Motor neuron (in vitro differentiated cells): ENCODE measurements around the gene TRIM29. TPM values are rescaled to one million over a fixed set of nuclear protein-coding genes. Genes with fewer than 3 reads are reported as not detected.

Experiments used
- ATAC-seq, 8 experiments: fragments of 200-7000 bp; cut with Tn5 transposase; replicated peaks in 6 of 8; 2 replicates each; pipeline ENCODE4 v1.8.0; 2021; ENCODE audit warnings: mild to moderate bottlenecking in 8 of 8, moderate library complexity in 8 of 8
- H3K27ac ChIP-seq, 2 donors: fragments of 250-450 bp; sonication (Bioruptor Pico); 2 replicates each; pipeline ENCODE4 v1.9.0; 2021; ENCODE audit warnings: antibody characterized with exemption in 2 of 2, mild to moderate bottlenecking in 2 of 2, moderate library complexity in 1 of 2
- H3K4me1 ChIP-seq, 2 donors: fragments of 250-450 bp; sonication (Bioruptor Pico); replicated peaks in 1 of 2; 2 replicates each; pipeline ENCODE4 v1.6.1; 2021; ENCODE audit warnings: antibody characterized with exemption in 2 of 2, mild to moderate bottlenecking in 2 of 2, moderate library complexity in 1 of 2
- H3K4me3 ChIP-seq, 5 donors: fragments of 250-450 bp; sonication (Bioruptor Pico); 2 replicates each; pipeline ENCODE4 v1.9.0; 2021; ENCODE audit warnings: antibody characterized with exemption in 5 of 5, mild to moderate bottlenecking in 5 of 5, moderate library complexity in 4 of 5
- WGBS, 10 experiments: fragments of 450-650 bp; shearing (Covaris generic); methylation state at CpG; one replicate each; pipeline ENCODE4 v1.0.0; 2022; 5-methylcytosine and 5-hydroxymethylcytosine counted together
- in situ Hi-C, 9 experiments: fragments of 400-800 bp; cut with MboI; loops; one replicate each; pipeline ENCODE4 v1.15.0; 2021; ENCODE audit warnings: low sequenced_read_pairs in 9 of 9, low pct_unique_long_range_greater_than_20kb in 2 of 9; ENCODE audit not compliant: unreplicated experiment in 9 of 9
- total RNA-seq, 8 experiments: library from RNA; unstranded; fragments of 300-600 nt; gene quantifications; 2 replicates each; pipeline versions ENCODE4 v1.2.3 to v1.2.4, GENCODE V29; 2022

Gene TRIM29
- total RNA-seq, 8 experiments from 2014 or later, result 0.16 to 4.4 (median 0.91) TPM

GRCh38 chr11:120108154-120108784, 29.6 kb downstream of the TRIM29 start:
- ATAC-seq, result peak; percentile 92 to 98 (median 96)
- Histone ChIP-seq H3K4me3 (no peak overlapping the region), H3K4me1 (peaks cover 5 to 8% of the 10 kb centered on the region in 2 donors), H3K27ac (no peak overlapping the region)
- WGBS, 10 experiments, result 0 to 13% (median 0%) methylated on average over 1 to 3 of the region's 6 CpGs; no CpG with 5 or more reads in 3 of the 10 experiments
- in situ Hi-C loops, result loop anchor here in 6 of 9 experiments (10.0 to 25.0 kb wide), 4 partner anchors 373 to 621 kb away; no protein-coding TSS in a partner anchor

GRCh38 chr11:120107692-120108091, 30.2 kb downstream of the TRIM29 start:
- 10 to 100% (median 70%) methylated on average over 1 to 3 of the region's 6 CpGs; no CpG with 5 or more reads in 6 of the 10 experiments for WGBS, 10 experiments
- no peak overlapping the region for H3K27ac ChIP-seq
- no peak overlapping the region for H3K4me3 ChIP-seq
- in situ Hi-C loops, result loop anchor here in 6 of 9 experiments (10.0 to 25.0 kb wide), 4 partner anchors 373 to 620 kb away; no protein-coding TSS in a partner anchor
- ATAC-seq, result peak in 4 of 8 experiments; percentile 11 to 26 (median 16)
- H3K4me1 ChIP-seq, result peaks cover 5 to 8% of the 10 kb centered on the region in 2 donors

GRCh38 chr11:120106354-120107150, 31.4 kb downstream of the TRIM29 start:
- WGBS, 10 experiments, result 50 to 100% (median 92%) methylated on average over 1 to 6 of the region's 11 CpGs; no CpG with 5 or more reads in 2 of the 10 experiments
- no peak overlapping the region for H3K4me3 ChIP-seq
- no peak for ATAC-seq
- in situ Hi-C loops, result loop anchor here in 6 of 9 experiments (10.0 to 25.0 kb wide), 4 partner anchors 372 to 619 kb away; no protein-coding TSS in a partner anchor
- H3K4me1 ChIP-seq, result peaks cover 5 to 8% of the 10 kb centered on the region in 2 donors
- no peak overlapping the region for H3K27ac ChIP-seq

- in situ Hi-C loops, result loop anchor here in 6 of 9 experiments (10.0 to 25.0 kb wide), 4 partner anchors 371 to 618 kb away; no protein-coding TSS in a partner anchor
- Histone ChIP-seq H3K27ac (no peak overlapping the region), H3K4me3 (no peak overlapping the region), H3K4me1 (peaks cover 5 to 8% of the 10 kb centered on the region in 2 donors)
- 4 to 70% (median 10%) methylated on average over 2 to 3 of the region's 6 CpGs; no CpG with 5 or more reads in 5 of the 10 experiments for WGBS, 10 experiments
- ATAC-seq, result no peak
Measured at GRCh38 chr11:120105576-120105975, 32.3 kb downstream of the TRIM29 start.

GRCh38 chr11:120104041-120104565, 33.8 kb downstream of the TRIM29 start:
- in situ Hi-C loops, result loop anchor here in 6 of 9 experiments (10.0 to 25.0 kb wide), 4 partner anchors 369 to 617 kb away; no protein-coding TSS in a partner anchor
- Histone ChIP-seq H3K27ac (no peak overlapping the region), H3K4me1 (peaks cover 5% of the 10 kb centered on the region in 2 donors), H3K4me3 (no peak overlapping the region)
- ATAC-seq, result no peak
- 46 to 90% (median 79%) methylated on average over 1 to 14 of the region's 15 CpGs; no CpG with 5 or more reads in 4 of the 10 experiments for WGBS, 10 experiments

GRCh38 chr11:120102864-120103122, 35.1 kb downstream of the TRIM29 start:
- peaks cover 7 to 16% of the 10 kb centered on the region in 2 donors for H3K4me1 ChIP-seq
- no peak overlapping the region for H3K4me3 ChIP-seq
- 18 to 93% (median 52%) methylated on average over 2 to 3 of the region's 3 CpGs; no CpG with 5 or more reads in 4 of the 10 experiments for WGBS, 10 experiments
- H3K27ac ChIP-seq, result no peak overlapping the region
- ATAC-seq, result no peak
- in situ Hi-C loops, result loop anchor here in 6 of 9 experiments (10.0 to 25.0 kb wide), 4 partner anchors 368 to 615 kb away; no protein-coding TSS in a partner anchor

GRCh38 chr11:120102050-120102863, 35.7 kb downstream of the TRIM29 start:
- Histone ChIP-seq H3K4me3 (no peak overlapping the region), H3K27ac (no peak overlapping the region), H3K4me1 (peaks cover 10 to 21% of the 10 kb centered on the region in 2 donors)
- WGBS, 10 experiments, result 28 to 94% (median 60%) methylated on average over 1 to 6 of the region's 8 CpGs; no CpG with 5 or more reads in 5 of the 10 experiments
- peak in 2 of 8 experiments; percentile 64 to 65 for ATAC-seq
- in situ Hi-C loops, result loop anchor here in 6 of 9 experiments (10.0 to 25.0 kb wide), 4 partner anchors 367 to 615 kb away; no protein-coding TSS in a partner anchor

- Histone ChIP-seq H3K4me3 (no peak overlapping the region), H3K4me1 (peaks cover 22 to 32% of the 10 kb centered on the region in 2 donors), H3K27ac (no peak overlapping the region)
- in situ Hi-C loops, result loop anchor here in 1 of 9 experiments (25.0 kb wide), 1 partner anchor 611 kb away; no protein-coding TSS in a partner anchor
- WGBS, 10 experiments, result 53 to 100% (median 73%) methylated on average over 1 to 4 of the region's 14 CpGs; no CpG with 5 or more reads in 4 of the 10 experiments
- ATAC-seq, result no peak
Measured at GRCh38 chr11:120098503-120099020, 39.4 kb downstream of the TRIM29 start.

- Histone ChIP-seq H3K4me3 (no peak overlapping the region), H3K27ac (no peak overlapping the region), H3K4me1 (peaks cover 22 to 32% of the 10 kb centered on the region in 2 donors)
- 29 to 100% (median 62%) methylated on average over 1 to 10 of the region's 10 CpGs; no CpG with 5 or more reads in 2 of the 10 experiments for WGBS, 10 experiments
- no peak for ATAC-seq
- in situ Hi-C loops, result loop anchor here in 1 of 9 experiments (25.0 kb wide), 1 partner anchor 611 kb away; no protein-coding TSS in a partner anchor
Measured at GRCh38 chr11:120097721-120098385, 40.1 kb downstream of the TRIM29 start.

GRCh38 chr11:120096369-120097191, 41.3 kb downstream of the TRIM29 start:
- Histone ChIP-seq H3K4me3 (no peak overlapping the region), H3K27ac (peak overlapping the region; percentile 71 to 74), H3K4me1 (peaks cover 22 to 32% of the 10 kb centered on the region in 2 donors)
- peak in 5 of 8 experiments; percentile 93 to 97 (median 96) for ATAC-seq
- 0 to 100% (median 52%) methylated on average over 1 to 5 of the region's 15 CpGs; no CpG with 5 or more reads in 2 of the 10 experiments for WGBS, 10 experiments
- in situ Hi-C loops, result loop anchor here in 1 of 9 experiments (25.0 kb wide), 1 partner anchor 609 kb away; no protein-coding TSS in a partner anchor
